Neuronal stem cell (in vitro differentiated cells): ENCODE results near the gene ZFAND3.

Experiments used
- DNase-seq: peaks from one replicate; pipeline ENCODE4 v3.0.0-alpha.2; 2013; ENCODE audit warnings: low spot score
- H2AFZ ChIP-seq: one replicate; pipeline ENCODE4 v1.6.1; 2013; ENCODE audit warnings: mild to moderate bottlenecking, low read length, inconsistent platforms
- H2AK5ac ChIP-seq: 2 replicates; pipeline ENCODE4 v1.6.1; 2013; ENCODE audit warnings: low read depth, mild to moderate bottlenecking, inconsistent platforms, low read length, moderate library complexity, mixed read lengths
- H2BK120ac ChIP-seq: 2 replicates; pipeline ENCODE4 v1.6.1; 2013; ENCODE audit warnings: low read depth, mild to moderate bottlenecking, inconsistent platforms, low read length, moderate library complexity, mixed read lengths
- H2BK12ac ChIP-seq: one replicate; pipeline ENCODE4 v1.6.1; 2013; ENCODE audit warnings: low read length, inconsistent platforms
- H2BK15ac ChIP-seq: 2 replicates; pipeline ENCODE4 v1.6.1; 2013; ENCODE audit warnings: mild to moderate bottlenecking, low read length, inconsistent platforms, mixed read lengths
- H2BK5ac ChIP-seq: one replicate; pipeline ENCODE4 v1.6.1; 2013; ENCODE audit warnings: inconsistent platforms, mild to moderate bottlenecking, low read length, moderate library complexity
- H3K14ac ChIP-seq: one replicate; pipeline ENCODE4 v1.6.1; 2013; ENCODE audit warnings: low read length, inconsistent platforms
- H3K18ac ChIP-seq: 2 replicates; pipeline ENCODE4 v1.6.1; 2013; ENCODE audit warnings: low read length, inconsistent platforms
- H3K23ac ChIP-seq: 2 replicates; pipeline ENCODE4 v1.6.1; 2013; ENCODE audit warnings: low read depth, mild to moderate bottlenecking, mixed read lengths, low read length, inconsistent platforms; ENCODE audit not compliant: poor library complexity
- H3K27ac ChIP-seq: replicated peaks from 3 replicates; pipeline ENCODE4 v1.5.1; 2013; ENCODE audit warnings: low read length, inconsistent platforms
- H3K27me3 ChIP-seq, 3 experiments: 2 replicates each; pipeline ENCODE4 v1.6.1; 2013; ENCODE audit warnings: low read length in 3 of 3, mild to moderate bottlenecking in 2 of 3, inconsistent platforms in 1 of 3, low read depth in 1 of 3, mixed read lengths in 1 of 3, moderate library complexity in 1 of 3; ENCODE audit not compliant: control insufficient read depth in 3 of 3, insufficient read depth in 3 of 3
- H3K36me3 ChIP-seq, 2 donors: replicated peaks in 1 of 2; 2 replicates each; pipeline ENCODE4 v1.6.1; 2013; ENCODE audit warnings: low read length in 2 of 2; ENCODE audit not compliant: control insufficient read depth in 2 of 2, insufficient read depth in 2 of 2
- H3K4ac ChIP-seq: 2 replicates; pipeline ENCODE4 v1.6.1; 2013; ENCODE audit warnings: inconsistent platforms, mild to moderate bottlenecking, low read length, moderate library complexity
- H3K4me1 ChIP-seq, 2 donors: 1 replicate in 1 of 2; 2 replicates in 1 of 2; pipeline ENCODE4 v1.6.1; 2013; ENCODE audit warnings: low read length in 2 of 2, low read depth in 1 of 2; ENCODE audit not compliant: control insufficient read depth in 2 of 2, insufficient read depth in 1 of 2
- H3K4me2 ChIP-seq: one replicate; pipeline ENCODE4 v1.6.1; 2013; ENCODE audit warnings: mild to moderate bottlenecking, low read length, inconsistent platforms; ENCODE audit not compliant: insufficient read depth, poor library complexity, severe bottlenecking
- H3K4me3 ChIP-seq, 2 donors: 2 replicates each; pipeline ENCODE4 v1.5.1; 2013; ENCODE audit warnings: low read length in 2 of 2, mild to moderate bottlenecking in 2 of 2, inconsistent platforms in 1 of 2, moderate library complexity in 1 of 2
- H3K79me1 ChIP-seq: one replicate; pipeline ENCODE4 v1.6.1; 2013; ENCODE audit warnings: low read depth, mild to moderate bottlenecking, inconsistent platforms, low read length, moderate library complexity
- H3K9ac ChIP-seq: one replicate; pipeline ENCODE4 v1.6.1; 2013; ENCODE audit warnings: mild to moderate bottlenecking, low read depth, low read length, inconsistent platforms; ENCODE audit not compliant: poor library complexity
- H3K9me3 ChIP-seq, 2 donors: replicated peaks in 1 of 2; 2 replicates each; pipeline versions ENCODE3 to v1.6.1; 2013; ENCODE audit warnings: low read length in 2 of 2, mild to moderate bottlenecking in 2 of 2, inconsistent platforms in 1 of 2, low read depth in 1 of 2, mixed read lengths in 1 of 2, moderate library complexity in 1 of 2; ENCODE audit not compliant: control insufficient read depth in 2 of 2, insufficient read depth in 1 of 2
- H4K8ac ChIP-seq: one replicate; pipeline ENCODE4 v1.6.1; 2013; ENCODE audit warnings: low read depth, mild to moderate bottlenecking, inconsistent platforms, low read length, moderate library complexity
- H4K91ac ChIP-seq: one replicate; pipeline ENCODE4 v1.6.1; 2013; ENCODE audit warnings: low read length, low read depth, mild to moderate bottlenecking, inconsistent platforms; ENCODE audit not compliant: poor library complexity
- WGBS, 2 donors: extraction: QIAGEN DNeasy Blood & Tissue Kit; methylation state at CpG; one replicate each; pipeline ENCODE4 v1.1.7; 2013; ENCODE audit warnings: missing lambda C conversion rate in 2 of 2, mixed read lengths in 1 of 2; ENCODE audit not compliant: insufficient read length in 2 of 2, insufficient replicate concordance in 1 of 2; ENCODE audit errors: extremely low coverage in 2 of 2; 5-methylcytosine and 5-hydroxymethylcytosine counted together

Gene ZFAND3

GRCh38 chr6:37827603-37828265 is 8.2 kb downstream of the ZFAND3 start:
- Histone ChIP-seq H3K9ac (no peak overlapping the region), H3K4ac (no peak overlapping the region), H4K91ac (no peak overlapping the region), H2BK120ac (no peak overlapping the region), H3K4me1 (peaks cover 5 to 8% of the 10 kb centered on the region in 2 donors), H3K14ac (no peak overlapping the region), H2AFZ (no peak overlapping the region), H3K79me1 (peaks cover 3% of the 10 kb centered on the region), H3K4me3 (peak overlapping the region in 1 of 2 donors; percentile 44), H3K36me3 (peaks cover 0 to 7% of the 10 kb centered on the region in 2 donors), H2BK5ac (no peak overlapping the region), H3K27me3 (no peaks in the 10 kb centered on the region), H3K18ac (no peak overlapping the region), H2AK5ac (no peak overlapping the region), H3K23ac (no peak overlapping the region), H3K27ac (no peak overlapping the region), H3K9me3 (peaks cover 0 to 3% of the 10 kb centered on the region in 2 donors), H2BK12ac (no peak overlapping the region), H2BK15ac (no peak overlapping the region), H3K4me2 (no peak overlapping the region), H4K8ac (no peak overlapping the region)
- no CpG with 5 or more reads among the region's 4 CpGs for WGBS, 2 donors
- no peak for DNase-seq

GRCh38 chr6:37830225-37830624 is 10.7 kb downstream of the ZFAND3 start:
- Histone ChIP-seq H3K23ac (no peak overlapping the region), H3K79me1 (peaks cover 3% of the 10 kb centered on the region), H2BK5ac (no peak overlapping the region), H4K91ac (no peak overlapping the region), H2BK12ac (no peak overlapping the region), H3K9me3 (peaks cover 0 to 22% of the 10 kb centered on the region in 2 donors), H3K27me3 (no peaks in the 10 kb centered on the region), H3K36me3 (peaks cover 2 to 9% of the 10 kb centered on the region in 2 donors), H3K4ac (no peak overlapping the region), H3K14ac (no peak overlapping the region), H3K4me2 (no peak overlapping the region), H2AFZ (no peak overlapping the region), H2BK120ac (no peak overlapping the region), H3K4me1 (peaks cover 1 to 2% of the 10 kb centered on the region in 2 donors), H3K9ac (no peak overlapping the region), H2AK5ac (no peak overlapping the region), H3K4me3 (no peak overlapping the region), H3K18ac (no peak overlapping the region), H2BK15ac (no peak overlapping the region), H3K27ac (no peak overlapping the region), H4K8ac (no peak overlapping the region)
- WGBS, 2 donors: no CpG with 5 or more reads among the region's 2 CpGs
- DNase-seq: no peak

- Histone ChIP-seq H3K9me3 (peaks cover 0 to 28% of the 10 kb centered on the region in 2 donors), H2BK5ac (no peak overlapping the region), H3K4me1 (peaks cover 1 to 2% of the 10 kb centered on the region in 2 donors), H2AK5ac (no peak overlapping the region), H3K23ac (no peak overlapping the region), H4K91ac (no peak overlapping the region), H3K14ac (no peak overlapping the region), H4K8ac (no peak overlapping the region), H2BK15ac (no peak overlapping the region), H3K27ac (no peak overlapping the region), H2AFZ (no peak overlapping the region), H3K36me3 (peaks cover 2 to 14% of the 10 kb centered on the region in 2 donors), H3K4me2 (no peak overlapping the region), H3K4ac (no peak overlapping the region), H2BK120ac (no peak overlapping the region), H3K27me3 (no peaks in the 10 kb centered on the region), H2BK12ac (no peak overlapping the region), H3K9ac (no peak overlapping the region), H3K4me3 (no peak overlapping the region), H3K18ac (no peak overlapping the region), H3K79me1 (peaks cover 2% of the 10 kb centered on the region)
- DNase-seq: no peak
- no CpG with 5 or more reads among the region's 4 CpGs for WGBS, 2 donors
Measured at GRCh38 chr6:37831457-37831856, 11.9 kb downstream of the ZFAND3 start.

GRCh38 chr6:37835923-37836322 is 16.4 kb downstream of the ZFAND3 start:
- Histone ChIP-seq H3K4me2 (no peak overlapping the region), H2BK120ac (no peak overlapping the region), H3K27ac (no peak overlapping the region), H3K14ac (no peak overlapping the region), H3K27me3 (no peaks in the 10 kb centered on the region), H4K91ac (no peak overlapping the region), H4K8ac (no peak overlapping the region), H2AK5ac (no peak overlapping the region), H3K9ac (no peak overlapping the region), H2AFZ (no peak overlapping the region), H3K18ac (no peak overlapping the region), H3K79me1 (peaks cover 2% of the 10 kb centered on the region), H3K4me3 (no peak overlapping the region), H3K4ac (no peak overlapping the region), H3K23ac (no peak overlapping the region), H3K9me3 (peaks cover 0 to 36% of the 10 kb centered on the region in 2 donors), H2BK5ac (no peak overlapping the region), H3K36me3 (peaks cover 2 to 33% of the 10 kb centered on the region in 2 donors), H3K4me1 (peaks cover 0 to 2% of the 10 kb centered on the region in 2 donors), H2BK15ac (no peak overlapping the region), H2BK12ac (no peak overlapping the region)
- WGBS, 2 donors: no CpG with 5 or more reads among the region's 2 CpGs
- DNase-seq: no peak
